GM12875 (cell line): ENCODE measurements around the gene OR4C11.

Experiments
- H3K4me3 ChIP-seq: one replicate; pipeline ENCODE4 v1.5.1; 2011; ENCODE audit warnings: low read depth, low read length, control low read depth
- CTCF ChIP-seq: IDR thresholded peaks from 2 replicates; pipeline ENCODE4 v1.5.1; 2011; ENCODE audit warnings: low read depth, mild to moderate bottlenecking, control low read depth, inconsistent platforms, low read length, moderate library complexity, borderline replicate concordance; ENCODE audit not compliant: insufficient read depth

The OR4C11 gene

GRCh38 chr11:55607545-55607944 lies at the start of gene OR4C11:
OR4C11 (minus strand) TSS chr11:55607645; CDS start chr11:55604373, 3,272 bp downstream.
- H3K4me3 ChIP-seq, result no peak within 1 kb of the TSS
- no peak for TF ChIP-seq CTCF

DNA sequence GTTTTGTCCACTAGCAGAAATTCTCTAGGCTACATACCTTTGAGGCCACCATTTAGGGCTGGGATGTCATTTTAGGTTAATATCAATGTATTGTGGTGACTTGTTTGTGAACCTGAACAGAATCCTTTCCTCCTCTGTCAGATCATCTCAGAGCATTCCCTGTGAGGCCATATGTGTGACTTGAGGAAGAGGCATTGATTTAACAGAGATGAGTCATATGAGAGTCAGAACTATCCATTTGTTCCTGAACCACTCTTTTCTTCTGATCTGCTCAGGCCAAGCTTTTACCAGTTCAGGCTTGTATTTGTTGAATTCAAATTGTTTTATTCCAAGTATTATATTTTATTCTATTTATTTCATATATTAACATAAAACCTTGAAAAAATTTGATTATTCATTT lies 47.7 kb upstream of the OR4C11 start:
- no peak for TF ChIP-seq CTCF
- H3K4me3 ChIP-seq, result no peak overlapping the region

- no peak overlapping the region for H3K4me3 ChIP-seq
- no peak for TF ChIP-seq CTCF
These were observed 45.1 kb upstream of the OR4C11 start for GRCh38 chr11:55652560-55652959.

- TF ChIP-seq CTCF, result no peak
- no peak within 1 kb of the TSS for H3K4me3 ChIP-seq
These were observed 40.6 kb upstream of the OR4C11 start, which contains the start of gene OR4S2 for GRCh38 chr11:55648027-55648426. OR4S2 (plus strand) TSS chr11:55648327; CDS start chr11:55650904, 2,577 bp downstream.

- H3K4me3 ChIP-seq, result no peak within 1 kb of the TSS
- TF ChIP-seq CTCF, result no peak
These were observed 27.4 kb upstream of the OR4C11 start, which contains the start of gene OR4P4 for GRCh38 chr11:55634813-55635212. OR4P4 (plus strand) TSS chr11:55635113.

DNA sequence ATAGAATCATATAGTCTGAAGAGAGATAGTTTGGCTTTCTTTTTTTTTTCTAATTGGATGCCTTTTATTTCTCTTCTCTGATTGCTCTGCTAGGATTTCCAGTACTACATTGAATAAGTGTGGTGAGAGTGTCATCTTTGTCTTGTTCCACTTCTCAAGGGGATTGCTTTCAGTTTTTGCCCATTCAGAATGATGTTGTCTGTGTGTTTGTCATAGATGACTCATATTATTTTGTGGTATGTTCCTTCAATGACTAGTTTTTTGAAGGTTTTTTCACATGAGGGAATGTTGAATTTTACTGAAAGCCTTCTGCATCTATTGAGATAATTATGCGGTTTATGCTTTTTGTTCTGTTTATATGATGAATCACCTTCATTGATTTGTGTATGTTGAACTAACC lies 17.1 kb upstream of the OR4C11 start:
- TF ChIP-seq CTCF, result no peak
- no peak overlapping the region for H3K4me3 ChIP-seq

- no peak for TF ChIP-seq CTCF
- H3K4me3 ChIP-seq, result no peak overlapping the region
These were observed 34.9 kb downstream of the OR4C11 start for GRCh38 chr11:55572548-55572947.
